HCT116 (cell line): ENCODE results near the gene PHYHIPL. TPM values are rescaled to one million over a fixed set of nuclear protein-coding genes. Genes with fewer than 3 reads are reported as not detected.

Source experiments
- ATAC-seq: fragments of 200-7000 bp; cut with Tn5 transposase; 2 replicates; pipeline ENCODE4 v1.9.1; 2020; ENCODE audit warnings: mild to moderate bottlenecking, moderate library complexity
- BruUV-seq: library from RNA; stranded (reverse); fragments of 400-500 nt; replicated peaks from 2 replicates; lab custom pipeline; 2021; lab: Mats Ljungman, UMichigan
- CTCF ChIA-PET: fragments of 300-600 bp; sonication (Branson Sonifier 250); formaldehyde crosslinking; loops from one replicate; lab custom pipeline; 2021; ENCODE audit warnings: antibody characterized with exemption; lab: Charles Lee
- POLR2A ChIA-PET: fragments of 300-600, 350-600 bp; sonication (Branson Sonifier 250); formaldehyde crosslinking; loops from one replicate; lab custom pipeline; 2021; ENCODE audit warnings: antibody characterized with exemption; lab: Charles Lee
- RAD21 ChIA-PET, 2 experiments: fragments of 300-600 bp; sonication (Branson Sonifier 250); formaldehyde crosslinking; loops; one replicate each; lab custom pipeline; 2023; ENCODE audit warnings: low total read pairs in 2 of 2; ENCODE audit not compliant: uncharacterized antibody in 2 of 2, unreplicated experiment in 2 of 2, low non-redundant PET in 1 of 2; lab: Charles Lee
- DNase-seq: peaks from one replicate; pipeline ENCODE4 v3.0.0-alpha.2; 2010; ENCODE audit warnings: low read depth, low spot score
- H2AFZ ChIP-seq: fragments of 200-600 bp; shearing (Covaris generic), sonication (generic); 2 replicates; pipeline ENCODE4 v1.6.1; 2017; ENCODE audit warnings: low read depth, mixed run types, mixed read lengths, antibody characterized with exemption, low read length; ENCODE audit not compliant: poor library complexity, severe bottlenecking
- H3K27ac ChIP-seq: 2 replicates; pipeline ENCODE4 v1.5.1; 2012; ENCODE audit warnings: low read depth, low read length
- H3K27me3 ChIP-seq: fragments of 200-600 bp; sonication (generic); 2 replicates; pipeline ENCODE4 v1.6.1; 2016; ENCODE audit warnings: mixed run types, low read length, mixed read lengths; ENCODE audit not compliant: insufficient read depth
- H3K36me3 ChIP-seq, 2 experiments: fragments of 200-500 bp in 1 of 2; fragments of 200-600 bp in 1 of 2; sonication (Bioruptor generic) in 1 of 2; sonication (generic) in 1 of 2; 2 replicates each; pipeline versions ENCODE4 v1.5.1 to v1.6.1; 2014 to 2016; ENCODE audit warnings: low read length in 2 of 2, inconsistent platforms in 1 of 2, mixed read lengths in 1 of 2, mixed run types in 1 of 2; ENCODE audit not compliant: insufficient read depth in 2 of 2, control insufficient read depth in 1 of 2
- H3K4me1 ChIP-seq, 2 experiments: fragments of 200-600 bp in 1 of 2; sonication (generic) in 1 of 2; 2 replicates each; pipeline versions ENCODE4 v1.5.1 to v1.6.1; 2012 to 2017; ENCODE audit warnings: low read length in 2 of 2, inconsistent platforms in 1 of 2, mild to moderate bottlenecking in 1 of 2, mixed read lengths in 1 of 2, mixed run types in 1 of 2, moderate library complexity in 1 of 2; ENCODE audit not compliant: insufficient read depth in 2 of 2, control insufficient read depth in 1 of 2
- H3K4me2 ChIP-seq: fragments of 200-600 bp; sonication (generic); 2 replicates; pipeline ENCODE4 v1.6.1; 2017; ENCODE audit warnings: mixed run types, low read length, mixed read lengths
- H3K4me3 ChIP-seq, 2 experiments: fragments of 200-600 bp in 1 of 2; sonication (generic) in 1 of 2; replicated peaks in 1 of 2; 2 replicates each; pipeline ENCODE4 v1.5.1; 2011 to 2016; ENCODE audit warnings: low read length in 2 of 2, control low read depth in 1 of 2, low read depth in 1 of 2, mild to moderate bottlenecking in 1 of 2, mixed read lengths in 1 of 2, mixed run types in 1 of 2
- H3K79me2 ChIP-seq: fragments of 200-600 bp; sonication (generic); 2 replicates; pipeline ENCODE4 v1.6.1; 2017; ENCODE audit warnings: mild to moderate bottlenecking, mixed run types, low read length, moderate library complexity, mixed read lengths; ENCODE audit not compliant: insufficient read depth
- H3K9ac ChIP-seq: fragments of 200-600 bp; sonication (generic); 2 replicates; pipeline ENCODE4 v1.6.1; 2016; ENCODE audit warnings: low read length, mixed read lengths
- H3K9me2 ChIP-seq: fragments of 200-600 bp; sonication (generic), shearing (Covaris generic); 2 replicates; pipeline ENCODE4 v1.6.1; 2017; ENCODE audit warnings: mixed run types, mild to moderate bottlenecking, moderate library complexity; ENCODE audit not compliant: insufficient read depth
- H3K9me3 ChIP-seq, 2 experiments: fragments of 200-500 bp in 1 of 2; fragments of 200-600 bp in 1 of 2; sonication (Bioruptor generic) in 1 of 2; sonication (generic) in 1 of 2; 2 replicates each; pipeline ENCODE4 v1.6.1; 2014 to 2017; ENCODE audit warnings: low read length in 2 of 2, mixed read lengths in 2 of 2, inconsistent platforms in 1 of 2, low read depth in 1 of 2, mild to moderate bottlenecking in 1 of 2, mixed run types in 1 of 2, moderate library complexity in 1 of 2; ENCODE audit not compliant: control insufficient read depth in 1 of 2, insufficient read depth in 1 of 2
- H4K20me1 ChIP-seq: fragments of 200-600 bp; sonication (generic), shearing (Covaris generic); 2 replicates; pipeline ENCODE4 v1.6.1; 2017; ENCODE audit warnings: mixed run types, mild to moderate bottlenecking, moderate library complexity; ENCODE audit not compliant: insufficient read depth
- CEBPB ChIP-seq: IDR thresholded peaks from 2 replicates; pipeline ENCODE4 v1.6.1; 2012; ENCODE audit warnings: low read depth
- JUND ChIP-seq: IDR thresholded peaks from 2 replicates; pipeline ENCODE4 v1.6.1; 2012
- POLR2A ChIP-seq: IDR thresholded peaks from 2 replicates; pipeline ENCODE4 v1.7.0; 2011; ENCODE audit warnings: borderline replicate concordance; ENCODE audit not compliant: insufficient read depth, insufficient read length; ENCODE audit errors: extremely low read depth
- RAD21 ChIP-seq: IDR thresholded peaks from 2 replicates; pipeline ENCODE4 v1.6.1; 2012; ENCODE audit warnings: low read depth, mild to moderate bottlenecking
- SP1 ChIP-seq: IDR thresholded peaks from 2 replicates; pipeline ENCODE4 v1.6.1; 2012; ENCODE audit warnings: low read depth
- intact Hi-C: fragments of 100-400 bp; cut with micrococcal nuclease; formaldehyde crosslinking; loops from 2 replicates; pipeline ENCODE4 v1.10.0; 2022
- total RNA-seq: library from RNA; stranded (reverse); gene quantifications from one replicate; pipeline ENCODE4 v1.2.1, GENCODE V29; 2021; ENCODE audit not compliant: unreplicated experiment
- TF ChIP-seq, protein P1 (sequence below), 3 experiments: fragments of 200-600 bp in 1 of 3; sonication (generic) in 1 of 3; IDR thresholded peaks in 2 of 3; conservative IDR thresholded peaks in 1 of 3; 2 replicates each; pipeline ENCODE4 v1.5.1; 2012 to 2017; ENCODE audit warnings: low read depth in 2 of 3, low read length in 2 of 3, antibody characterized with exemption in 1 of 3, borderline replicate concordance in 1 of 3, control low read depth in 1 of 3, mild to moderate bottlenecking in 1 of 3, mixed read lengths in 1 of 3, mixed run types in 1 of 3, moderate library complexity in 1 of 3; ENCODE audit not compliant: insufficient read depth in 1 of 3
- TF ChIP-seq, protein P2 (sequence below): IDR thresholded peaks from 2 replicates; pipeline ENCODE4 v1.6.1; 2012; ENCODE audit warnings: low read depth

Gene PHYHIPL
- total RNA-seq, 1 experiment from 2014 or later, result not detected

DNA sequence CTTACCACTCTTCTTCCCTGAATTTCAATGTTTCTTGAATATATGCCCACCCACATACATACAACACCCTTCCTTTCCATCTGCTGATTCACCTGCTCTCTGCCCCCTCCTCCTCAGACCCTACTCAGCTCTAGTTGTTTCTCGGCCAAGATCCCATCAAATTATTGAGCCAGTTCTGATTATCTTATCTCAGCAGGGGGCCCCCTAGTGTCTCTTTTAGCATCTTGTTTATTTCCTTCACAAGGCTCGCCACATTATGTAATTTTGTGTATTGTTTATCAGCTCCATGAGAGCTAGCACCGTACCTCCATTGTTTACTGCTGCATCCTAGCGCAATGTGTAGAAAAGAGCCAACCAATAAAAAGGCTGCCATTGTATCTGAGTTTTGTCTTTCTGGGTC is 114.0 kb downstream of the PHYHIPL start:
- no peak for ATAC-seq
- Histone ChIP-seq H3K9me2 (no peaks in the 10 kb centered on the region), H3K79me2 (no peaks in the 10 kb centered on the region)
- intact Hi-C loops, result no loop called here
- TF ChIP-seq, protein P1, sequence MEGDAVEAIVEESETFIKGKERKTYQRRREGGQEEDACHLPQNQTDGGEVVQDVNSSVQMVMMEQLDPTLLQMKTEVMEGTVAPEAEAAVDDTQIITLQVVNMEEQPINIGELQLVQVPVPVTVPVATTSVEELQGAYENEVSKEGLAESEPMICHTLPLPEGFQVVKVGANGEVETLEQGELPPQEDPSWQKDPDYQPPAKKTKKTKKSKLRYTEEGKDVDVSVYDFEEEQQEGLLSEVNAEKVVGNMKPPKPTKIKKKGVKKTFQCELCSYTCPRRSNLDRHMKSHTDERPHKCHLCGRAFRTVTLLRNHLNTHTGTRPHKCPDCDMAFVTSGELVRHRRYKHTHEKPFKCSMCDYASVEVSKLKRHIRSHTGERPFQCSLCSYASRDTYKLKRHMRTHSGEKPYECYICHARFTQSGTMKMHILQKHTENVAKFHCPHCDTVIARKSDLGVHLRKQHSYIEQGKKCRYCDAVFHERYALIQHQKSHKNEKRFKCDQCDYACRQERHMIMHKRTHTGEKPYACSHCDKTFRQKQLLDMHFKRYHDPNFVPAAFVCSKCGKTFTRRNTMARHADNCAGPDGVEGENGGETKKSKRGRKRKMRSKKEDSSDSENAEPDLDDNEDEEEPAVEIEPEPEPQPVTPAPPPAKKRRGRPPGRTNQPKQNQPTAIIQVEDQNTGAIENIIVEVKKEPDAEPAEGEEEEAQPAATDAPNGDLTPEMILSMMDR (IDR thresholded peaks at IDR 0.05 in 2 of 3, conservative IDR thresholded peaks at IDR 0.05 in 1 of 3; ENCODE audit: borderline replicate concordance in 1 of 3, insufficient read depth in 1 of 3, low read depth in 2 of 3, low read length in 2 of 3), result peak in 1 of 3 experiments; percentile 16; a peak in 1 of 6 replicates
- TF ChIP-seq POLR2A, result no peak
- TF ChIP-seq RAD21, result peak; percentile 26; the same call in 1 of the 2 replicates
- no peak for TF ChIP-seq CEBPB
- TF ChIP-seq JUND, result no peak
- no peak for TF ChIP-seq SP1
- TF ChIP-seq, protein P2, sequence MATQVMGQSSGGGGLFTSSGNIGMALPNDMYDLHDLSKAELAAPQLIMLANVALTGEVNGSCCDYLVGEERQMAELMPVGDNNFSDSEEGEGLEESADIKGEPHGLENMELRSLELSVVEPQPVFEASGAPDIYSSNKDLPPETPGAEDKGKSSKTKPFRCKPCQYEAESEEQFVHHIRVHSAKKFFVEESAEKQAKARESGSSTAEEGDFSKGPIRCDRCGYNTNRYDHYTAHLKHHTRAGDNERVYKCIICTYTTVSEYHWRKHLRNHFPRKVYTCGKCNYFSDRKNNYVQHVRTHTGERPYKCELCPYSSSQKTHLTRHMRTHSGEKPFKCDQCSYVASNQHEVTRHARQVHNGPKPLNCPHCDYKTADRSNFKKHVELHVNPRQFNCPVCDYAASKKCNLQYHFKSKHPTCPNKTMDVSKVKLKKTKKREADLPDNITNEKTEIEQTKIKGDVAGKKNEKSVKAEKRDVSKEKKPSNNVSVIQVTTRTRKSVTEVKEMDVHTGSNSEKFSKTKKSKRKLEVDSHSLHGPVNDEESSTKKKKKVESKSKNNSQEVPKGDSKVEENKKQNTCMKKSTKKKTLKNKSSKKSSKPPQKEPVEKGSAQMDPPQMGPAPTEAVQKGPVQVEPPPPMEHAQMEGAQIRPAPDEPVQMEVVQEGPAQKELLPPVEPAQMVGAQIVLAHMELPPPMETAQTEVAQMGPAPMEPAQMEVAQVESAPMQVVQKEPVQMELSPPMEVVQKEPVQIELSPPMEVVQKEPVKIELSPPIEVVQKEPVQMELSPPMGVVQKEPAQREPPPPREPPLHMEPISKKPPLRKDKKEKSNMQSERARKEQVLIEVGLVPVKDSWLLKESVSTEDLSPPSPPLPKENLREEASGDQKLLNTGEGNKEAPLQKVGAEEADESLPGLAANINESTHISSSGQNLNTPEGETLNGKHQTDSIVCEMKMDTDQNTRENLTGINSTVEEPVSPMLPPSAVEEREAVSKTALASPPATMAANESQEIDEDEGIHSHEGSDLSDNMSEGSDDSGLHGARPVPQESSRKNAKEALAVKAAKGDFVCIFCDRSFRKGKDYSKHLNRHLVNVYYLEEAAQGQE, result no peak
- TF ChIP-seq, all 23 proteins: peak for 2
- H3K4me1 ChIP-seq, result no peaks in the 10 kb centered on the region
- BruUV-seq, result no TSS peak
- POLR2A ChIA-PET, result no interaction called here
- H3K4me2 ChIP-seq, result no peak overlapping the region
- H4K20me1 ChIP-seq, result no peaks in the 10 kb centered on the region
- H3K9me3 ChIP-seq, result no peaks in the 10 kb centered on the region
- RAD21 ChIA-PET, result no interaction called here
- no peak for DNase-seq
- no peak overlapping the region for H3K27ac ChIP-seq
- no peak overlapping the region for H3K4me3 ChIP-seq
- no peak overlapping the region for H3K9ac ChIP-seq
- H2AFZ ChIP-seq, result no peak overlapping the region
- CTCF ChIA-PET, result interaction anchor here (1.1 kb wide), 1 partner anchor 290 kb away, joined by 3 read pairs; no protein-coding TSS in a partner anchor
- H3K27me3 ChIP-seq, result peaks cover 16% of the 10 kb centered on the region; the same call in 1 of the 2 replicates
- no peaks in the 10 kb centered on the region for H3K36me3 ChIP-seq

Other genes with a start within 250 kb of the PHYHIPL start
- 0.42 TPM for gene FAM13C, start 185.9 kb downstream of the PHYHIPL start, total RNA-seq